Measurements from ENCODE around the gene RS1.

- TF ChIP-seq CTCF (IDR thresholded peaks at IDR 0.05; ENCODE audit: insufficient read depth, low read length) (no peak), GABPA (IDR thresholded peaks at IDR 0.05; ENCODE audit: low read depth) (no peak)
Observed at GRCh38 chrX:18672008-18672407, at the start of gene RS1.
